Fibroblast of skin of right biceps (primary cell): ENCODE results near the gene COL26A1.
"Not testable (repeated sequence)": the region's sequence is repeated elsewhere in the genome, so short reads cannot be mapped to it uniquely, and the experiment has no call there.

Source experiments
- DNase-seq: peaks from one replicate; pipeline ENCODE4 v3.0.0-alpha.2; 2013

COL26A1 gene

GRCh38 chr7:101362334-101363195 lies at the start of gene COL26A1:
TSS of gene COL26A1 (plus strand) at chr7:101362875. CDS start at chr7:101363033, 158 bp downstream.
- no peak for DNase-seq

GRCh38 chr7:101315336-101315735 lies 47.3 kb upstream of the COL26A1 start:
- peak; percentile 45 for DNase-seq

- DNase-seq, result no peak
Observed at GRCh38 chr7:101319401-101319800, 43.3 kb upstream of the COL26A1 start.

GRCh38 chr7:101321491-101322401 lies 40.9 kb upstream of the COL26A1 start, which contains the start of gene IFT22:
TSS of gene IFT22 (minus strand) at chr7:101321812. CDS start at chr7:101321709, 103 bp downstream.
- peak; percentile 92 for DNase-seq

GRCh38 chr7:101328159-101328558 lies 34.5 kb upstream of the COL26A1 start:
- DNase-seq, result no peak

GRCh38 chr7:101330011-101330484 lies 32.6 kb upstream of the COL26A1 start:
- no peak for DNase-seq

GRCh38 chr7:101332026-101332425 lies 30.6 kb upstream of the COL26A1 start:
- DNase-seq, result no peak

- no peak for DNase-seq
Observed at GRCh38 chr7:101333912-101334311, 28.8 kb upstream of the COL26A1 start.

- no peak for DNase-seq
Observed at GRCh38 chr7:101340379-101340778, 22.3 kb upstream of the COL26A1 start.

GRCh38 chr7:101342892-101343291 lies 19.8 kb upstream of the COL26A1 start:
- no peak for DNase-seq

- no peak for DNase-seq
Observed at GRCh38 chr7:101347477-101347876, 15.2 kb upstream of the COL26A1 start.

- not testable (repeated sequence) for DNase-seq
Observed at GRCh38 chr7:101348456-101349067, 14.1 kb upstream of the COL26A1 start.

- not testable (repeated sequence) for DNase-seq
Observed at GRCh38 chr7:101349300-101349699, 13.4 kb upstream of the COL26A1 start.

GRCh38 chr7:101352920-101353308 lies 9.8 kb upstream of the COL26A1 start:
- DNase-seq, result no peak

GRCh38 chr7:101357433-101357832 lies 5.2 kb upstream of the COL26A1 start:
- DNase-seq, result peak; percentile 20

GRCh38 chr7:101363196-101363733 lies 590 bp downstream of the COL26A1 start:
- no peak for DNase-seq

- peak; percentile 52 for DNase-seq
Observed at GRCh38 chr7:101363734-101364374, 1.2 kb downstream of the COL26A1 start.

GRCh38 chr7:101365956-101366355 lies 3.3 kb downstream of the COL26A1 start:
- DNase-seq, result no peak

- DNase-seq, result no peak
Observed at GRCh38 chr7:101367676-101368075, 5.0 kb downstream of the COL26A1 start.

- no peak for DNase-seq
Observed at GRCh38 chr7:101368422-101369165, 5.9 kb downstream of the COL26A1 start.

- DNase-seq, result no peak
Observed at GRCh38 chr7:101370836-101371235, 8.2 kb downstream of the COL26A1 start.
